GM12878 (cell line): Measurements from ENCODE around the gene CLRN3. TPM values are rescaled to one million over a fixed set of nuclear protein-coding genes. Genes with fewer than 3 reads are reported as not detected.

Source experiments
- ATAC-seq: fragments of 200-7000 bp; cut with Tn5 transposase; 3 replicates; pipeline ENCODE4 v1.9.1; 2020; ENCODE audit warnings: mild to moderate bottlenecking, moderate library complexity
- BruUV-seq: library from RNA; stranded (reverse); fragments of 400-500 nt; replicated peaks from 2 replicates; lab custom pipeline; 2021; lab: Mats Ljungman, UMichigan
- CTCF ChIA-PET: fragments of 300-600 bp; sonication (Branson Sonifier 250); formaldehyde crosslinking; extraction: SDS; loops from one replicate; lab custom pipeline; 2021; ENCODE audit warnings: inconsistent platforms; lab: Yijun Ruan, JAX
- POLR2A ChIA-PET: fragments of 350-600 bp; formaldehyde crosslinking; extraction: SDS; loops from one replicate; lab custom pipeline; 2021; ENCODE audit warnings: inconsistent platforms; lab: Charles Lee
- RAD21 ChIA-PET: fragments of 300-600 bp; sonication (Branson Sonifier 250); formaldehyde crosslinking; loops from one replicate; lab custom pipeline; 2023; ENCODE audit warnings: antibody characterized with exemption; ENCODE audit not compliant: unreplicated experiment; lab: Charles Lee
- SMC1A ChIA-PET: fragments of 300-600 bp; sonication (Branson Sonifier 250); formaldehyde crosslinking; loops from one replicate; lab custom pipeline; 2023; ENCODE audit not compliant: unreplicated experiment, uncharacterized antibody; lab: Charles Lee
- DNase-seq: peaks from one replicate; pipeline ENCODE4 v3.0.0-alpha.2; 2011; ENCODE audit warnings: low read depth, low spot score
- FAIRE-seq: peaks from 3 replicates; lab custom pipeline; 2011; peaks lifted over from hg19 to GRCh38; lab: Jason Lieb, UNC
- H2AFZ ChIP-seq: 2 replicates; pipeline ENCODE4 v1.6.0; 2011; ENCODE audit warnings: low read depth, low read length, control low read depth; ENCODE audit not compliant: control insufficient read depth
- H3K27ac ChIP-seq: 2 replicates; pipeline ENCODE4 v1.5.1; 2011; ENCODE audit warnings: control low read depth; ENCODE audit not compliant: control insufficient read depth, insufficient read depth
- H3K27me3 ChIP-seq, 2 experiments: replicated peaks in 1 of 2; 2 replicates each; pipeline versions ENCODE4 v1.6.0 to v1.6.1; 2011; ENCODE audit warnings: low read length in 1 of 2; ENCODE audit not compliant: control insufficient read depth in 2 of 2, insufficient read depth in 2 of 2
- H3K36me3 ChIP-seq, 2 experiments: 2 replicates each; pipeline ENCODE4 v1.5.1; 2011; ENCODE audit warnings: low read length in 1 of 2; ENCODE audit not compliant: control insufficient read depth in 2 of 2, insufficient read depth in 2 of 2
- H3K4me1 ChIP-seq: 2 replicates; pipeline ENCODE4 v1.6.1; 2011; ENCODE audit warnings: mild to moderate bottlenecking, low read length, moderate library complexity, mixed read lengths; ENCODE audit not compliant: control insufficient read depth, insufficient read depth
- H3K4me2 ChIP-seq: 2 replicates; pipeline ENCODE4 v1.6.0; 2011; ENCODE audit warnings: control low read depth; ENCODE audit not compliant: control insufficient read depth, insufficient read depth
- H3K4me3 ChIP-seq: fragments of 200-600 bp; sonication (generic); 2 replicates; pipeline ENCODE4 v1.5.1; 2016
- H3K79me2 ChIP-seq: 2 replicates; pipeline ENCODE4 v1.6.0; 2011; ENCODE audit warnings: low read length; ENCODE audit not compliant: control insufficient read depth, insufficient read depth
- H3K9ac ChIP-seq: 2 replicates; pipeline ENCODE4 v1.8.0; 2011; ENCODE audit warnings: low read length, control low read depth, mixed read lengths; ENCODE audit not compliant: control insufficient read depth, insufficient read depth
- H3K9me3 ChIP-seq: replicated peaks from 3 replicates; pipeline ENCODE4 v1.5.1; 2011; ENCODE audit warnings: mild to moderate bottlenecking, low read length; ENCODE audit not compliant: control insufficient read depth, insufficient read depth
- H4K20me1 ChIP-seq: 2 replicates; pipeline ENCODE4 v1.6.0; 2011; ENCODE audit not compliant: control insufficient read depth, insufficient read depth
- MTA3 ChIP-seq: IDR thresholded peaks from 2 replicates; pipeline ENCODE4 v1.6.1; 2012; ENCODE audit warnings: low read length, inconsistent platforms, borderline replicate concordance
- NRF1 ChIP-seq: conservative IDR thresholded peaks from 2 replicates; pipeline ENCODE4 v1.6.1; 2011; ENCODE audit warnings: mild to moderate bottlenecking, low read depth, low read length, improper control_type of control experiment
- POLR2A ChIP-seq: IDR thresholded peaks from 2 replicates; pipeline ENCODE4 v1.6.1; 2011; ENCODE audit warnings: low read depth, mild to moderate bottlenecking, low read length
- WRNIP1 ChIP-seq: IDR thresholded peaks from 2 replicates; pipeline ENCODE4 v1.6.1; 2011; ENCODE audit warnings: low read depth, low read length, improper control_type of control experiment, borderline replicate concordance
- ZSCAN29 ChIP-seq: fragments of 450-650 bp; IDR thresholded peaks from 2 replicates; pipeline ENCODE4 v1.6.1; 2017; ENCODE audit warnings: mild to moderate bottlenecking, moderate library complexity
- WGBS: methylation state at CpG from one replicate; pipeline ENCODE4 v1.1.6; 2016; ENCODE audit warnings: low lambda C conversion rate; ENCODE audit not compliant: insufficient replicate concordance, insufficient coverage; ENCODE audit errors: missing lambda C conversion rate; 5-methylcytosine and 5-hydroxymethylcytosine counted together
- in situ Hi-C: fragments of 300-500 bp; cut with MboI; formaldehyde crosslinking; loops from 9 replicates; pipeline ENCODE4 v1.14.3; 2018; ENCODE audit warnings: mixed read lengths
- intact Hi-C: fragments of 100-400 bp; cut with micrococcal nuclease; formaldehyde crosslinking; loops from one replicate; pipeline ENCODE4 v1.14.2; 2022; ENCODE audit not compliant: unreplicated experiment
- polyA plus RNA-seq, 11 experiments: library from polyadenylated mRNA; depleted of rRNA in 4 of 11; unstranded in 6 of 11; stranded (reverse) in 5 of 11; fragments of >200 nt; fragmentation: Nextera tagmentation in 4 of 11; fragmentation: Illumina TruSeq in 1 of 11; extraction: Ambion mirVana in 4 of 11; extraction: Trizol in 1 of 11; gene quantifications; 1 replicate in 1 of 11; 2 replicates in 10 of 11; pipeline versions ENCODE4 v1.2.1 to v1.2.3, GENCODE V29; 2011 to 2016; ENCODE audit warnings: inconsistent platforms in 2 of 11, missing spikeins in 2 of 11, low read depth in 1 of 11
- total RNA-seq, 4 experiments: library from RNA; depleted of rRNA in 3 of 4; stranded (reverse); fragments of >200 nt in 3 of 4; fragmentation: Illumina TruSeq in 1 of 4; extraction: Trizol in 1 of 4; gene quantifications; 2 replicates each; pipeline versions ENCODE4 v1.2.1 to v1.2.3, GENCODE V29; 2013 to 2021
- TF ChIP-seq, protein P1 (sequence below), 3 experiments: IDR thresholded peaks in 2 of 3; conservative IDR thresholded peaks in 1 of 3; 2 replicates each; pipeline ENCODE4 v1.5.1; 2011; ENCODE audit warnings: low read depth in 3 of 3, low read length in 3 of 3, mild to moderate bottlenecking in 3 of 3, control low read depth in 2 of 3, moderate library complexity in 2 of 3, inconsistent platforms in 1 of 3, mixed read lengths in 1 of 3; ENCODE audit not compliant: control insufficient read depth in 2 of 3, insufficient read depth in 1 of 3; ENCODE audit errors: extremely low read depth in 1 of 3
- TF ChIP-seq, protein P2 (sequence below): IDR thresholded peaks from 2 replicates; pipeline ENCODE4 v1.6.1; 2011; ENCODE audit warnings: borderline replicate concordance, low read depth, mild to moderate bottlenecking, moderate library complexity, low read length; ENCODE audit not compliant: insufficient read depth, poor library complexity, severe bottlenecking

The CLRN3 gene
- total and polyA plus RNA-seq, 10 of the 15 experiments (the other 5 are each of a cell fraction or from before 2014, with no cell fraction given), result not detected

DNA sequence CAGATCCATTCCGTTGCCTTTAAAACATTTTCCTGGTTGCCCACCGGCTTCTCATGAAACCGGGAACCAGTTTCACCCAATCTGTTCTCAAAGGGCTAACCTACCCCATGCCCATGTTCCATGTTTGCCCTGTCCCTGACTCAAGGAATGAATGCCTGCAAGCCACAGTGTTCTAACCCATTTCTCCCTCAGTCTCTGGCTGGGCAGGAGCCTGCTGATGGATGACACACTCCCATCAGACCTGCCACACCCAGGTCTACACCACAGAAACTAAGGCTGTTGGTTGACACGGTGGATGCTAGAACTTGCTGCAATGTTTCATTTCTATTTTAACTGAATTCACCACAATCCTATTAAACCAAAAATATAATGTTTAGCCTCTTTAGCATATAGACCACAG is 15.6 kb downstream of the CLRN3 start:
- Histone ChIP-seq H3K4me2 (no peak overlapping the region), H3K36me3 (no peaks in the 10 kb centered on the region), H3K9me3 (no peaks in the 10 kb centered on the region), H4K20me1 (no peaks in the 10 kb centered on the region), H3K27ac (no peak overlapping the region), H3K4me1 (no peaks in the 10 kb centered on the region), H3K9ac (no peak overlapping the region), H2AFZ (no peak overlapping the region), H3K4me3 (no peak overlapping the region), H3K79me2 (no peaks in the 10 kb centered on the region), H3K27me3 (no peaks in the 10 kb centered on the region; a peak in 1 of 4 replicates)
- CTCF ChIA-PET, result no interaction called here
- no peak for TF ChIP-seq NRF1
- TF ChIP-seq POLR2A, result no peak
- no peak for TF ChIP-seq ZSCAN29
- no peak for TF ChIP-seq WRNIP1
- TF ChIP-seq, protein P1, sequence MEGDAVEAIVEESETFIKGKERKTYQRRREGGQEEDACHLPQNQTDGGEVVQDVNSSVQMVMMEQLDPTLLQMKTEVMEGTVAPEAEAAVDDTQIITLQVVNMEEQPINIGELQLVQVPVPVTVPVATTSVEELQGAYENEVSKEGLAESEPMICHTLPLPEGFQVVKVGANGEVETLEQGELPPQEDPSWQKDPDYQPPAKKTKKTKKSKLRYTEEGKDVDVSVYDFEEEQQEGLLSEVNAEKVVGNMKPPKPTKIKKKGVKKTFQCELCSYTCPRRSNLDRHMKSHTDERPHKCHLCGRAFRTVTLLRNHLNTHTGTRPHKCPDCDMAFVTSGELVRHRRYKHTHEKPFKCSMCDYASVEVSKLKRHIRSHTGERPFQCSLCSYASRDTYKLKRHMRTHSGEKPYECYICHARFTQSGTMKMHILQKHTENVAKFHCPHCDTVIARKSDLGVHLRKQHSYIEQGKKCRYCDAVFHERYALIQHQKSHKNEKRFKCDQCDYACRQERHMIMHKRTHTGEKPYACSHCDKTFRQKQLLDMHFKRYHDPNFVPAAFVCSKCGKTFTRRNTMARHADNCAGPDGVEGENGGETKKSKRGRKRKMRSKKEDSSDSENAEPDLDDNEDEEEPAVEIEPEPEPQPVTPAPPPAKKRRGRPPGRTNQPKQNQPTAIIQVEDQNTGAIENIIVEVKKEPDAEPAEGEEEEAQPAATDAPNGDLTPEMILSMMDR (IDR thresholded peaks at IDR 0.05 in 2 of 3, conservative IDR thresholded peaks at IDR 0.05 in 1 of 3; ENCODE audit: control insufficient read depth in 2 of 3, extremely low read depth in 1 of 3, insufficient read depth in 1 of 3, low read depth in 3 of 3, low read length in 3 of 3), result no peak
- TF ChIP-seq, protein P2, sequence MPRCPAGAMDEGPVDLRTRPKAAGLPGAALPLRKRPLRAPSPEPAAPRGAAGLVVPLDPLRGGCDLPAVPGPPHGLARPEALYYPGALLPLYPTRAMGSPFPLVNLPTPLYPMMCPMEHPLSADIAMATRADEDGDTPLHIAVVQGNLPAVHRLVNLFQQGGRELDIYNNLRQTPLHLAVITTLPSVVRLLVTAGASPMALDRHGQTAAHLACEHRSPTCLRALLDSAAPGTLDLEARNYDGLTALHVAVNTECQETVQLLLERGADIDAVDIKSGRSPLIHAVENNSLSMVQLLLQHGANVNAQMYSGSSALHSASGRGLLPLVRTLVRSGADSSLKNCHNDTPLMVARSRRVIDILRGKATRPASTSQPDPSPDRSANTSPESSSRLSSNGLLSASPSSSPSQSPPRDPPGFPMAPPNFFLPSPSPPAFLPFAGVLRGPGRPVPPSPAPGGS, result no peak
- no peak for TF ChIP-seq MTA3
- no peak for DNase-seq
- POLR2A ChIA-PET, result no interaction called here
- BruUV-seq, result no TSS peak
- in situ Hi-C loops, result no loop called here
- FAIRE-seq, result no peak
- ATAC-seq, result no peak
- SMC1A ChIA-PET, result no interaction called here
- RAD21 ChIA-PET, result no interaction called here
- intact Hi-C loops, result no loop called here
- WGBS, result 56% methylated on average over 4 of the region's 4 CpGs
